HCT116 (cell line): ENCODE results near the gene ROCK2. TPM values are rescaled to one million over a fixed set of nuclear protein-coding genes. Genes with fewer than 3 reads are reported as not detected.

Source experiments
- ATAC-seq: fragments of 200-7000 bp; cut with Tn5 transposase; 2 replicates; pipeline ENCODE4 v1.9.1; 2020; ENCODE audit warnings: mild to moderate bottlenecking, moderate library complexity
- BruUV-seq: library from RNA; stranded (reverse); fragments of 400-500 nt; replicated peaks from 2 replicates; lab custom pipeline; 2021; lab: Mats Ljungman, UMichigan
- CTCF ChIA-PET: fragments of 300-600 bp; sonication (Branson Sonifier 250); formaldehyde crosslinking; loops from one replicate; lab custom pipeline; 2021; ENCODE audit warnings: antibody characterized with exemption; lab: Charles Lee
- POLR2A ChIA-PET: fragments of 300-600, 350-600 bp; sonication (Branson Sonifier 250); formaldehyde crosslinking; loops from one replicate; lab custom pipeline; 2021; ENCODE audit warnings: antibody characterized with exemption; lab: Charles Lee
- RAD21 ChIA-PET, 2 experiments: fragments of 300-600 bp; sonication (Branson Sonifier 250); formaldehyde crosslinking; loops; one replicate each; lab custom pipeline; 2023; ENCODE audit warnings: low total read pairs in 2 of 2; ENCODE audit not compliant: uncharacterized antibody in 2 of 2, unreplicated experiment in 2 of 2, low non-redundant PET in 1 of 2; lab: Charles Lee
- DNase-seq: peaks from one replicate; pipeline ENCODE4 v3.0.0-alpha.2; 2010; ENCODE audit warnings: low read depth, low spot score
- H2AFZ ChIP-seq: fragments of 200-600 bp; shearing (Covaris generic), sonication (generic); 2 replicates; pipeline ENCODE4 v1.6.1; 2017; ENCODE audit warnings: low read depth, mixed run types, mixed read lengths, antibody characterized with exemption, low read length; ENCODE audit not compliant: poor library complexity, severe bottlenecking
- H3K27ac ChIP-seq: 2 replicates; pipeline ENCODE4 v1.5.1; 2012; ENCODE audit warnings: low read depth, low read length
- H3K27me3 ChIP-seq: fragments of 200-600 bp; sonication (generic); 2 replicates; pipeline ENCODE4 v1.6.1; 2016; ENCODE audit warnings: mixed run types, low read length, mixed read lengths; ENCODE audit not compliant: insufficient read depth
- H3K36me3 ChIP-seq, 2 experiments: fragments of 200-500 bp in 1 of 2; fragments of 200-600 bp in 1 of 2; sonication (Bioruptor generic) in 1 of 2; sonication (generic) in 1 of 2; 2 replicates each; pipeline versions ENCODE4 v1.5.1 to v1.6.1; 2014 to 2016; ENCODE audit warnings: low read length in 2 of 2, inconsistent platforms in 1 of 2, mixed read lengths in 1 of 2, mixed run types in 1 of 2; ENCODE audit not compliant: insufficient read depth in 2 of 2, control insufficient read depth in 1 of 2
- H3K4me1 ChIP-seq, 2 experiments: fragments of 200-600 bp in 1 of 2; sonication (generic) in 1 of 2; 2 replicates each; pipeline versions ENCODE4 v1.5.1 to v1.6.1; 2012 to 2017; ENCODE audit warnings: low read length in 2 of 2, inconsistent platforms in 1 of 2, mild to moderate bottlenecking in 1 of 2, mixed read lengths in 1 of 2, mixed run types in 1 of 2, moderate library complexity in 1 of 2; ENCODE audit not compliant: insufficient read depth in 2 of 2, control insufficient read depth in 1 of 2
- H3K4me2 ChIP-seq: fragments of 200-600 bp; sonication (generic); 2 replicates; pipeline ENCODE4 v1.6.1; 2017; ENCODE audit warnings: mixed run types, low read length, mixed read lengths
- H3K4me3 ChIP-seq, 2 experiments: fragments of 200-600 bp in 1 of 2; sonication (generic) in 1 of 2; replicated peaks in 1 of 2; 2 replicates each; pipeline ENCODE4 v1.5.1; 2011 to 2016; ENCODE audit warnings: low read length in 2 of 2, control low read depth in 1 of 2, low read depth in 1 of 2, mild to moderate bottlenecking in 1 of 2, mixed read lengths in 1 of 2, mixed run types in 1 of 2
- H3K79me2 ChIP-seq: fragments of 200-600 bp; sonication (generic); 2 replicates; pipeline ENCODE4 v1.6.1; 2017; ENCODE audit warnings: mild to moderate bottlenecking, mixed run types, low read length, moderate library complexity, mixed read lengths; ENCODE audit not compliant: insufficient read depth
- H3K9ac ChIP-seq: fragments of 200-600 bp; sonication (generic); 2 replicates; pipeline ENCODE4 v1.6.1; 2016; ENCODE audit warnings: low read length, mixed read lengths
- H3K9me2 ChIP-seq: fragments of 200-600 bp; sonication (generic), shearing (Covaris generic); 2 replicates; pipeline ENCODE4 v1.6.1; 2017; ENCODE audit warnings: mixed run types, mild to moderate bottlenecking, moderate library complexity; ENCODE audit not compliant: insufficient read depth
- H3K9me3 ChIP-seq, 2 experiments: fragments of 200-500 bp in 1 of 2; fragments of 200-600 bp in 1 of 2; sonication (Bioruptor generic) in 1 of 2; sonication (generic) in 1 of 2; 2 replicates each; pipeline ENCODE4 v1.6.1; 2014 to 2017; ENCODE audit warnings: low read length in 2 of 2, mixed read lengths in 2 of 2, inconsistent platforms in 1 of 2, low read depth in 1 of 2, mild to moderate bottlenecking in 1 of 2, mixed run types in 1 of 2, moderate library complexity in 1 of 2; ENCODE audit not compliant: control insufficient read depth in 1 of 2, insufficient read depth in 1 of 2
- H4K20me1 ChIP-seq: fragments of 200-600 bp; sonication (generic), shearing (Covaris generic); 2 replicates; pipeline ENCODE4 v1.6.1; 2017; ENCODE audit warnings: mixed run types, mild to moderate bottlenecking, moderate library complexity; ENCODE audit not compliant: insufficient read depth
- CBX3 ChIP-seq: IDR thresholded peaks from 2 replicates; pipeline ENCODE4 v1.6.1; 2012; ENCODE audit warnings: low read depth
- CEBPB ChIP-seq: IDR thresholded peaks from 2 replicates; pipeline ENCODE4 v1.6.1; 2012; ENCODE audit warnings: low read depth
- EGR1 ChIP-seq: IDR thresholded peaks from 2 replicates; pipeline ENCODE4 v1.6.1; 2012; ENCODE audit warnings: low read depth
- EZH2 ChIP-seq: fragments of 200-600 bp; sonication (generic); IDR thresholded peaks from 2 replicates; pipeline ENCODE4 v1.6.1; 2017; ENCODE audit warnings: antibody characterized with exemption, mixed run types
- EZH2phosphoT487 ChIP-seq: fragments of 200-600 bp; IDR thresholded peaks from 2 replicates; pipeline ENCODE4 v1.6.1; 2018; ENCODE audit warnings: antibody characterized with exemption, borderline replicate concordance
- FOSL1 ChIP-seq: IDR thresholded peaks from 2 replicates; pipeline ENCODE4 v1.6.1; 2012; ENCODE audit warnings: low read depth
- JUND ChIP-seq: IDR thresholded peaks from 2 replicates; pipeline ENCODE4 v1.6.1; 2012
- POLR2A ChIP-seq: IDR thresholded peaks from 2 replicates; pipeline ENCODE4 v1.7.0; 2011; ENCODE audit warnings: borderline replicate concordance; ENCODE audit not compliant: insufficient read depth, insufficient read length; ENCODE audit errors: extremely low read depth
- RAD21 ChIP-seq: IDR thresholded peaks from 2 replicates; pipeline ENCODE4 v1.6.1; 2012; ENCODE audit warnings: low read depth, mild to moderate bottlenecking
- SP1 ChIP-seq: IDR thresholded peaks from 2 replicates; pipeline ENCODE4 v1.6.1; 2012; ENCODE audit warnings: low read depth
- SRF ChIP-seq: IDR thresholded peaks from 2 replicates; pipeline ENCODE4 v1.6.1; 2012; ENCODE audit warnings: low read depth
- YY1 ChIP-seq: IDR thresholded peaks from 2 replicates; pipeline ENCODE4 v1.6.1; 2011; ENCODE audit warnings: low read length, low read depth, moderate library complexity, mild to moderate bottlenecking; ENCODE audit not compliant: insufficient replicate concordance; ENCODE audit errors: extremely low read depth
- ZFX ChIP-seq: fragments of 450-650 bp; IDR thresholded peaks from 2 replicates; pipeline ENCODE4 v1.6.1; 2017
- ZNF274 ChIP-seq: fragments of 200-500 bp; sonication (Bioruptor generic); IDR thresholded peaks from 2 replicates; pipeline ENCODE4 v1.6.1; 2014; ENCODE audit warnings: mild to moderate bottlenecking, low read depth, low read length, inconsistent platforms
- intact Hi-C: fragments of 100-400 bp; cut with micrococcal nuclease; formaldehyde crosslinking; loops from 2 replicates; pipeline ENCODE4 v1.10.0; 2022
- total RNA-seq: library from RNA; stranded (reverse); gene quantifications from one replicate; pipeline ENCODE4 v1.2.1, GENCODE V29; 2021; ENCODE audit not compliant: unreplicated experiment
- TF ChIP-seq, protein P1 (sequence below), 3 experiments: fragments of 200-600 bp in 1 of 3; sonication (generic) in 1 of 3; IDR thresholded peaks in 2 of 3; conservative IDR thresholded peaks in 1 of 3; 2 replicates each; pipeline ENCODE4 v1.5.1; 2012 to 2017; ENCODE audit warnings: low read depth in 2 of 3, low read length in 2 of 3, antibody characterized with exemption in 1 of 3, borderline replicate concordance in 1 of 3, control low read depth in 1 of 3, mild to moderate bottlenecking in 1 of 3, mixed read lengths in 1 of 3, mixed run types in 1 of 3, moderate library complexity in 1 of 3; ENCODE audit not compliant: insufficient read depth in 1 of 3
- TF ChIP-seq, protein P2 (sequence below): IDR thresholded peaks from 2 replicates; pipeline ENCODE4 v1.6.1; 2012
- TF ChIP-seq, protein P3 (sequence below): IDR thresholded peaks from 2 replicates; pipeline ENCODE4 v1.6.1; 2012; ENCODE audit warnings: low read depth

Gene ROCK2
- total RNA-seq, 1 experiment from 2014 or later, result 48.0 TPM

DNA sequence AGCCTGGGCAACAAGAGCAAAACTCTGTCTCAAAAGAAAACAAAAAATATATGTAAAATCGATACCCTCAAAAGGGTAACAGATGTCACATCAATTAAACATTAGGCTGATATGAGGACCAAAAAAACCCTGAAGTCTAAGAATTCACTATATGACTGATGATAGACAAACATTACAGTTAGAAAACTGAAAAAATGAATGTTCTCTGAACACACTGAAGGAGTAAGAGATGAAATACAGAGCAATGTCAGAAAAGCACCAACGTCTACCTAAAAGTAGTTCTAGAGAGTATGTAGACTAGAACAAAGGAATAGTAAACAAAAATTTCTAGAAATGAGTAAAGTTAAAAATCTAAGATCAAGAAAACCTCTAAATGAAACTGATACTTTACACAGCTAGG is 107.3 kb downstream of the ROCK2 start:
- no peaks in the 10 kb centered on the region for H3K36me3 ChIP-seq
- DNase-seq (no peak), ATAC-seq (no peak)
- no peaks in the 10 kb centered on the region for H3K27me3 ChIP-seq
- no peak overlapping the region for H3K9ac ChIP-seq
- TF ChIP-seq EGR1 (no peak), CEBPB (no peak), SRF (no peak), SP1 (no peak), EZH2phosphoT487 (no peak), CBX3 (no peak), FOSL1 (no peak), JUND (no peak), YY1 (no peak), POLR2A (no peak), ZNF274 (no peak), ZFX (no peak), RAD21 (no peak), EZH2 (no peak)
- TF ChIP-seq, protein P1, sequence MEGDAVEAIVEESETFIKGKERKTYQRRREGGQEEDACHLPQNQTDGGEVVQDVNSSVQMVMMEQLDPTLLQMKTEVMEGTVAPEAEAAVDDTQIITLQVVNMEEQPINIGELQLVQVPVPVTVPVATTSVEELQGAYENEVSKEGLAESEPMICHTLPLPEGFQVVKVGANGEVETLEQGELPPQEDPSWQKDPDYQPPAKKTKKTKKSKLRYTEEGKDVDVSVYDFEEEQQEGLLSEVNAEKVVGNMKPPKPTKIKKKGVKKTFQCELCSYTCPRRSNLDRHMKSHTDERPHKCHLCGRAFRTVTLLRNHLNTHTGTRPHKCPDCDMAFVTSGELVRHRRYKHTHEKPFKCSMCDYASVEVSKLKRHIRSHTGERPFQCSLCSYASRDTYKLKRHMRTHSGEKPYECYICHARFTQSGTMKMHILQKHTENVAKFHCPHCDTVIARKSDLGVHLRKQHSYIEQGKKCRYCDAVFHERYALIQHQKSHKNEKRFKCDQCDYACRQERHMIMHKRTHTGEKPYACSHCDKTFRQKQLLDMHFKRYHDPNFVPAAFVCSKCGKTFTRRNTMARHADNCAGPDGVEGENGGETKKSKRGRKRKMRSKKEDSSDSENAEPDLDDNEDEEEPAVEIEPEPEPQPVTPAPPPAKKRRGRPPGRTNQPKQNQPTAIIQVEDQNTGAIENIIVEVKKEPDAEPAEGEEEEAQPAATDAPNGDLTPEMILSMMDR (IDR thresholded peaks at IDR 0.05 in 2 of 3, conservative IDR thresholded peaks at IDR 0.05 in 1 of 3; ENCODE audit: borderline replicate concordance in 1 of 3, insufficient read depth in 1 of 3, low read depth in 2 of 3, low read length in 2 of 3), result no peak
- TF ChIP-seq, protein P2, sequence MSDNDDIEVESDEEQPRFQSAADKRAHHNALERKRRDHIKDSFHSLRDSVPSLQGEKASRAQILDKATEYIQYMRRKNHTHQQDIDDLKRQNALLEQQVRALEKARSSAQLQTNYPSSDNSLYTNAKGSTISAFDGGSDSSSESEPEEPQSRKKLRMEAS, result no peak
- TF ChIP-seq, protein P3, sequence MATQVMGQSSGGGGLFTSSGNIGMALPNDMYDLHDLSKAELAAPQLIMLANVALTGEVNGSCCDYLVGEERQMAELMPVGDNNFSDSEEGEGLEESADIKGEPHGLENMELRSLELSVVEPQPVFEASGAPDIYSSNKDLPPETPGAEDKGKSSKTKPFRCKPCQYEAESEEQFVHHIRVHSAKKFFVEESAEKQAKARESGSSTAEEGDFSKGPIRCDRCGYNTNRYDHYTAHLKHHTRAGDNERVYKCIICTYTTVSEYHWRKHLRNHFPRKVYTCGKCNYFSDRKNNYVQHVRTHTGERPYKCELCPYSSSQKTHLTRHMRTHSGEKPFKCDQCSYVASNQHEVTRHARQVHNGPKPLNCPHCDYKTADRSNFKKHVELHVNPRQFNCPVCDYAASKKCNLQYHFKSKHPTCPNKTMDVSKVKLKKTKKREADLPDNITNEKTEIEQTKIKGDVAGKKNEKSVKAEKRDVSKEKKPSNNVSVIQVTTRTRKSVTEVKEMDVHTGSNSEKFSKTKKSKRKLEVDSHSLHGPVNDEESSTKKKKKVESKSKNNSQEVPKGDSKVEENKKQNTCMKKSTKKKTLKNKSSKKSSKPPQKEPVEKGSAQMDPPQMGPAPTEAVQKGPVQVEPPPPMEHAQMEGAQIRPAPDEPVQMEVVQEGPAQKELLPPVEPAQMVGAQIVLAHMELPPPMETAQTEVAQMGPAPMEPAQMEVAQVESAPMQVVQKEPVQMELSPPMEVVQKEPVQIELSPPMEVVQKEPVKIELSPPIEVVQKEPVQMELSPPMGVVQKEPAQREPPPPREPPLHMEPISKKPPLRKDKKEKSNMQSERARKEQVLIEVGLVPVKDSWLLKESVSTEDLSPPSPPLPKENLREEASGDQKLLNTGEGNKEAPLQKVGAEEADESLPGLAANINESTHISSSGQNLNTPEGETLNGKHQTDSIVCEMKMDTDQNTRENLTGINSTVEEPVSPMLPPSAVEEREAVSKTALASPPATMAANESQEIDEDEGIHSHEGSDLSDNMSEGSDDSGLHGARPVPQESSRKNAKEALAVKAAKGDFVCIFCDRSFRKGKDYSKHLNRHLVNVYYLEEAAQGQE, result no peak
- H3K27ac ChIP-seq, result no peak overlapping the region
- H3K79me2 ChIP-seq, result peaks cover 29% of the 10 kb centered on the region
- RAD21 ChIA-PET, result no interaction called here
- H3K4me3 ChIP-seq, result no peak overlapping the region
- no peak overlapping the region for H2AFZ ChIP-seq
- no TSS peak for BruUV-seq
- no peaks in the 10 kb centered on the region for H4K20me1 ChIP-seq
- no peaks in the 10 kb centered on the region for H3K9me2 ChIP-seq
- H3K9me3 ChIP-seq, result no peaks in the 10 kb centered on the region
- POLR2A ChIA-PET, result no interaction called here
- no peak overlapping the region for H3K4me2 ChIP-seq
- CTCF ChIA-PET, result interaction anchor here (0.8 kb wide), 1 partner anchor 347 kb away, joined by 3 read pairs; no protein-coding TSS in a partner anchor
- peaks cover 12 to 22% of the 10 kb centered on the region in 2 experiments for H3K4me1 ChIP-seq
- intact Hi-C loops, result no loop called here
